Activated CD4-positive, alpha-beta T cell treated with anti-CD3 and anti-CD28 coated beads for 1 hour (primary cell): Measurements from ENCODE around the gene UGT1A1.
"Not testable (repeated sequence)": the region's sequence is repeated elsewhere in the genome, so short reads cannot be mapped to it uniquely, and the experiment has no call there.

ENCODE experiments used
- DNase-seq: peaks from one replicate; pipeline ENCODE4 v3.0.0-alpha.2; 2020

The UGT1A1 gene

DNA sequence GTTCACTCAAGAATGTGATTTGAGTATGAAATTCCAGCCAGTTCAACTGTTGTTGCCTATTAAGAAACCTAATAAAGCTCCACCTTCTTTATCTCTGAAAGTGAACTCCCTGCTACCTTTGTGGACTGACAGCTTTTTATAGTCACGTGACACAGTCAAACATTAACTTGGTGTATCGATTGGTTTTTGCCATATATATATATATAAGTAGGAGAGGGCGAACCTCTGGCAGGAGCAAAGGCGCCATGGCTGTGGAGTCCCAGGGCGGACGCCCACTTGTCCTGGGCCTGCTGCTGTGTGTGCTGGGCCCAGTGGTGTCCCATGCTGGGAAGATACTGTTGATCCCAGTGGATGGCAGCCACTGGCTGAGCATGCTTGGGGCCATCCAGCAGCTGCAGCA, at the start of gene UGT1A1:
Gene UGT1A1, plus strand, starts transcription at position 228 of the 400 bp plus-strand sequence. Its CDS starts 18 bp downstream, at position 246.
- no peak for DNase-seq

GRCh38 chr2:233711312-233712008, 48.6 kb upstream of the UGT1A1 start:
- DNase-seq: peak; percentile 42

GRCh38 chr2:233712611-233713261, 47.3 kb upstream of the UGT1A1 start, which contains the start of gene UGT1A5:
UGT1A5 (plus strand) TSS chr2:233712907; CDS start chr2:233712992, 85 bp downstream.
- no peak for DNase-seq

- DNase-seq: no peak
Measured at GRCh38 chr2:233713262-233713615, 46.8 kb upstream of the UGT1A1 start.

DNA sequence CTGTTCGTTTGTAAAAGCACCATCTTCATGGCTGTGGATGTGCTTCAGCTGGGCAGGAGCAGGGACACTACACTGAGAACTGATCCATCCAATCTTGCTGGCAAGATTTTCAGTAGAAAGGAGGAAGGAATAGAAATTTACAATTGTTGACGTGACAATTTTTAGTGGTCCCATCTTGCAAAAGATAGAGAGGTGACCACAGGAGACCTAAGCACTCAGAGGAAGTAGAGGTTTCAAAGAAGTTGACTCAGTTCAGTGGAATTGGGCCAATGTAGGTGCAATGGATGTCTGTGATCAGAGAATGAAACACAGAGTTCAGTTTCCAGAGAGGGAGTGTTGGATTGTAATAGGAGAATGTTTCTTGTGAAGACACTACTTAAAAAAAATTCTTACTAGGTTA, 45.9 kb upstream of the UGT1A1 start:
- no peak for DNase-seq

- no peak for DNase-seq
Measured at GRCh38 chr2:233718552-233718951, 41.5 kb upstream of the UGT1A1 start, which contains the start of gene UGT1A4. UGT1A4 (plus strand) TSS chr2:233718736; CDS start chr2:233718821, 85 bp downstream.

DNA sequence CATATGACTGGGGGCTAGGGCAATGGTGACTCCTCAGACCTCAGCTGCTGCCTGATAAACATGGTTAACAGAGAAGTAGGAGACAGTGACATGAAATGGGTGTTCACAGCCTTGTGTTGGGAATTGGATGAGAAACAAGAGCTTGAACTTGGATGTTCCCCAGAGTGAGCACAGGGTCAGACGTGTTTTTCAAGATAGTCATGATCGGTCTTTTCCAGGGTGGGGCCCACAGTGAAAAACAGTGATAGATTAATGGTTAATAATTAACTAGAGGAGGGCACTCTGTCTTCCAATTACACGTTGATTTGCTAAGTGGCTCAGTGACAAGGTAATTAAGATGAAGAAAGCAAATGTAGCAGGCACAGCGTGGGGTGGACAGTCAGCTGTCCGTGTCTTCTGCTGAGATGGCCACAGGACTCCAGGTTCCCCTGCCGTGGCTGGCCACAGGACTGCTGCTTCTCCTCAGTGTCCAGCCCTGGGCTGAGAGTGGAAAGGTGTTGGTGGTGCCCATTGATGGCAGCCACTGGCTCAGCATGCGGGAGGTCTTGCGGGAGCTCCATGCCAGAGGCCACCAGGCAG, 31.3 kb upstream of the UGT1A1 start, which contains the start of gene UGT1A3:
Gene UGT1A3, plus strand, starts transcription at position 320 of the 579 bp plus-strand sequence. Its CDS starts 85 bp downstream, at position 405.
- DNase-seq: no peak

GRCh38 chr2:233736868-233737653, 23.0 kb upstream of the UGT1A1 start:
- not testable (repeated sequence) for DNase-seq

GRCh38 chr2:233740870-233741269, 19.2 kb upstream of the UGT1A1 start:
- no peak for DNase-seq

DNA sequence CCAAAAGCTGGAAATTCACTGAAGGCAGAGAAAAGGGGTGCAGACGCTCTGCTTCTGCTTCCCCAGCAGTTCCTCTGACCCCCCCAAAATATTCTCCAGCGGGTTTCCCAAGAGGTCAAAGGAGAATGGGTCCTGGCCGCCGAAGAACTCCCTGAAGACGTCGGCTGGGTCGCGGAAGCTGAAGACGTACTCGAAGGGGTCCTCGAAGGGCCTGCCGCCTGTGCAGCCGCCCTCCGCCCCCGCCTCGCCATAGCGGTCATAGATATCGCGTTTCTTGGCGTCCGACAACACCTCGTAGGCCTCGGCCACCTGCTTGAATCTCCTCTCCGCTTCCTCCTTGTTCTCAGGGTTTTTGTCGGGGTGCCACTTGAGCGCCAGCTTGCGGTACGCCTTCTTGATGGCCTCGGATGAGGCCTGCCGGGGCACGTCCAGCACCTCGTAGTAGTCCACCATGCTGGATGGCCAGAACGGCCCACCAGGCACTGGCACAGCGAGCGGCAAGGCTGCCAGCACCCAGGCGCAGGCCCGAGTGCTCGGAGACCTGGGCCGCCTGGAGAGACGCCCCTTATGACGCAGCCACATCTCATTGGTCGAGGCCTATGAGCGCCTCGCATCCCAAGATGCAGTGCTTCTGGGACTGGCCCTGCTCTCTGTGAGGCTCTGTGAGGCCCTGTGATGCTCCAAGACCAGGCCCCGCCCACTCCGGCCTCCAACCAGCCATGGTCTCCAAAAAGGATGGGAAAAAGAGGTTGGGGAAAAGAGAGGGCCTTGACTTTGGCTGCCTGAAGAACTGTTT, 16.4 kb upstream of the UGT1A1 start:
- no peak for DNase-seq

DNA sequence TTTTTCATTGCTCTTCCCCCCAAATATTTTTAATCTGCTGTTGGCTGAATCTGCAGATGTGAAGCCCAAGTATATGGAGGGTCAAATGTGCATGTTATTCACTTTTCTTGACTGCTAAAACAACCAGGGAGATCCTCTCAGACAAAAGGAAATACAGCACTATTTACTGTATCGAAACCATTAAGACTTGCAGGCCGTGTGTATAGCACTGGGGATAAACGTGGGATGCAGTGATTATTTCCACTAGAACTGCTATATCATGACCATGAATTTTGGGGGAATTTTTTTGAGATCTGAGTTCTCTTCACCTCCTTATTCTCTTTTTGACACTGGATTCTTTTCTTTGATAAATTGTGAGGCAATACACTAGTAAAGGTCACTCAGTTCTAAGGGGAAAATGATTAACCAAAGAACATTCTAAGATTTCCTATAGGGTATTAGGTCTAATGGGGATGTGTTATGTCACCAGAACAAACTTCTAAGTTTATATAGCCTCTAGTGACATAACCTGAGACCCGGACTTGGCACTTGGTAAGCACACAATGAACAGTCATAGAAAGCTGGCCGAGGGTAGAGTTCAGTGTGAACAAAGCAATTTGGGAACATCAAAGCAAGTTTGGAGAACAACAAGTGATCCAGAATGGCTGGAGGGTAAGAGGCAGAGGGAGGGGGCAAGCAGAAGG, 14.9 kb upstream of the UGT1A1 start:
- no peak for DNase-seq

- not testable (repeated sequence) for DNase-seq
Measured at GRCh38 chr2:233745838-233746237, 14.2 kb upstream of the UGT1A1 start.

DNA sequence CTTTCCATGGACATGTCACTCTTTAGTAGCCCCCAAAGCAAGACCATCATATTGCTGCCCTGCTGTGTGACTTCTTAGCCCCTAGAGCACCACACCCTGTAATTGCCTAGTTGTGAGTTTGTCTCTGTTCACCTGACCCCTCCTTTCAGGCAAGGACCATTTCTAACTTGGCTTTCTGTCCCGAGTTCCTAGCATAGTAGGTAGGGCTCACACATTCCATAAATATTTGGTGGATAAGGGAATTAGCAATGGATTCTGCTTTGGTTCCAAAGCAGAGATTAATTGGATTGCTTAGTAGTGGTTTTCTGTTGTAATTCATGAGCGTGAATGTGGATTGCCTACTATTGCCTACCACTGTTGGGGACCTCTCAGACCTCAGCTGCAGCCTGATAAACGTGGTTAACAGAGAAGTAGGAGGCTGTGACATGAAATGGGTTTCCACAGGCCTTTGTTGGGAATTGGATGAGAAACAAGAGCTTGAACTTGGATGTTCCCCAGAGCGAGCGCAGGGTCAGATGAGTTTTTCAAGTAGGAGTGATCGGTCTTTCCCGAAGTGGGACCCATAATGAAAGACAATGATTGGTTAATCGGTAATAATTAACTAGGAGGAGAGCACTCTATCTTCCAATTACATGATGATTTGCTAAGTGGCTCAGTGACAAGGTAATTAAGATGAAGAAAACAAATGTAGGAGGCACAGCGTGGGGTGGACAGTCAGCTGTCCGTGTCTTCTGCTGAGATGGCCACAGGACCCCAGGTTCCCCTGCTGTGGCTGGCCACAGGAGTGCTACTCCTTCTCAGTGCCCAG, 13.4 kb upstream of the UGT1A1 start:
- no peak for DNase-seq

GRCh38 chr2:233747283-233747544, 12.9 kb upstream of the UGT1A1 start:
- no peak for DNase-seq

DNA sequence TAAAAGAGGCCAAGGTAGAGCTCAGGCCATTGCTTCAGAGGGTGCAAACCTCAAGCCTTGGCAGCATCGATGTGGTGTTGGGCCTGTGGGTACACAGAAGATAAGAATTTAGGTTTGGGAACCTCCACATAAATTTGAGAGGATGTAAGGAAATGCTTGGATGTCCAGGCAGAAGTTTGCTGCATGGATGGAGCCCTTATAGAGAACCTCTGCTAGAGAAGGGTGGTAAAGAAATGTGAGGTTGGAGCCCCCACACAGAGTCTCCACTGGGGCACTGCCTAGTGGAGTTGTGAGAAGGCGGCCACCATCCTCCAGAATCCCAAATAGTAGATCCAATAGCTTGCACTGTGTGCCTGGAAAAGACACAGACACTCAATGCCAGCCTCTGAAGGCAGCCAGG, 9.4 kb upstream of the UGT1A1 start:
- DNase-seq: not testable (repeated sequence)

DNA sequence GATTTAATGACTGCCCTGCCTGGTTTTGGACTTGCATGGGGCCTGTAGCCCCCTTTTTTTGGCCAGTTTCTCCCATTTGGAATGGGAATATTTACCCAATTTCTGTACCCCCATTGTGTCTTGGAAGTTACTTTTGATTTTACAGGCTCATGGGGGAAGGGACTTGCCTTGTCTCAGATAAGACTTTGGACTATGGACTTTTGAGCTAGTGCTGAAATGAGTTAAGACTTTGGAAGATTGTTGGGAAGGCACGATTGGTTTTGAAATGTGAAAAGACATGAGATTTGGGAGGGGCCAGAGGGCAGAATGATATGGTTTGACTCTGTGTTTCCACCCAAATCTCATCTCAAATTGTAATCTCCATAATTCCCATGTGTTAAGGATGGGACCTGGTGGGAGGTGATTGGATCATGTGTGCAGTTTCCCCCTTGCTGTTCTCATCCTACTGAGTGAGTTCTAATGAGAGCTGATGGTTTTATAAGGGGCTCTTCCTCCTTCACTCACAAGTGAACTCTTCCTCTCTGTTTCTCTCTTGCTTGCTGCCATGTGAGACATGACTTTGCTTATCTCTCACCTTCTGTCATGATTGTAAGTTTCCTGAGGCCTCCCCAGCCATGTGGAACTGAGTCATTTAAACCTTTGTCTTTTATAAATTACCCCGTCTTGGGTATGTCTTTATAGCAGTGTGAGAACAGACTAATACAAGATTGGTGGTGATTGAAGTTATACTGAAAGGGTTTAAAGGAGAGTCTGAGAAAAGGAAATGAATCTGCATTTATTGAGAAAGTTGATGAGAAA, 8.7 kb upstream of the UGT1A1 start:
- DNase-seq: not testable (repeated sequence)

DNA sequence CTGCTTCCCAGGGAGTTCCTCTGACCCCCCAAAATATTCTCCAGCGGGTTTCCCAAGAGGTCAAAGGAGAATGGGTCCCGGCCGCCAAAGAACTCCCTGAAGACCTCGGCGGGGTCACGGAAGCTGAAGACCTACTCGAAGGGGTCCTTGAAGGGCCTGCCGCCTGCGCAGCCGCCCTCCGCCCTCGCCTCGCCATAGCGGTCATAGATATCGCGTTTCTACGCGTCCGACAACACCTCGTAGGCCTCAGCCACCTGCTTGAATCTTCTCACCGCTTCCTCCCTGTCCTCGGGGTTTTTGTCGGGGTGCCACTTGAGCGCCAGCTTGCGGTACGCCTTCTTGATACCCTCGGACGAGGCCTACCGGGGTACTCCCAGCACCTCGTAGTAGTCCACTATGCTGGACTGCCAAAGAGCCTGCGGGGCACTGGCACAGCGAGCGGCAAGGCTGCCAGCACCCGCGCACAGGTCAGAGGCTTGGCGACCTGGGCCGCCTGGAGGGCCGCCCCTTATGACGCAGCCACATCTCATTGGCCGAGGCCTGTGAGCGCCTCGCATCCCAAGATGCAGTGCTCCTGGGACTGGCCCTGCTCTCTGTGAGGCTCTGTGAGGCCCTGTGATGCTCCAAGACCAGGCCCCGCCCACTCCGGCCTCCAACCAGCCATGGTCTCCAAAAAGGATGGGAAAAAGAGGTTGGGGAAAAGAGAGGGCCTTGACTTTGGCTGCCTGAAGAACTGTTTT, 5.0 kb upstream of the UGT1A1 start:
- DNase-seq: no peak

- no peak for DNase-seq
Measured at GRCh38 chr2:233756429-233757081, 3.5 kb upstream of the UGT1A1 start.

DNA sequence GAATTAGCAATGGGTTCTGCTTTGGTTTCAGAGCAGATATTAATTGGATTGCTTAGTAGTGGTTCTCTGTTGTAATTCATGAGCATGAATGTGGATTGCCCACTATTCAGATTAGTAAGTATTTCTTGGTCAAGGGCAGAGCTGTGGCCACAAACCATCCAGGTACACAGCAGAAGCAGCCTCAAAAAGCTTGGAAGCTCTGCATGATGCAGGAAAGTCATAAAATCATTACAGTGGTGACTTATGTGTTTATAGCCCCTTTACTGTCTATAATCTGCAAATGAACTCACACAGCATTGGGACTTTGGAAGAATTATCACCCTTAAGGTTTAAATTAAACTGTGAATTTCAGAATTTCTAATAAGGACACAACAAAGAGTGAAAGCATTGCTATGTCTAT, 1.9 kb upstream of the UGT1A1 start:
- no peak for DNase-seq
